HepG2 (cell line): ENCODE measurements around the gene AGAP1. TPM values are rescaled to one million over a fixed set of nuclear protein-coding genes. Genes with fewer than 3 reads are reported as not detected.
A peak's percentile ranks its signal among the peaks of the same experiment; 100 is the strongest.

Experiments
- ARNTL ChIP-seq: sonication (generic); formaldehyde crosslinking; IDR thresholded peaks from 2 replicates; pipeline ENCODE4 v1.4.0; 2020; ENCODE audit warnings: mild to moderate bottlenecking, missing genetic modification reagents
- ELF3 ChIP-seq: IDR thresholded peaks from 2 replicates; pipeline ENCODE4 v1.6.1; 2016; ENCODE audit warnings: missing genetic modification reagents, missing compliant biosample characterization
- KAT8 ChIP-seq: IDR thresholded peaks from 2 replicates; pipeline ENCODE4 v1.6.1; 2016; ENCODE audit warnings: missing genetic modification reagents, missing compliant biosample characterization
- KDM5B ChIP-seq: sonication (generic); formaldehyde crosslinking; IDR thresholded peaks from 2 replicates; pipeline ENCODE4 v1.4.0; 2020; ENCODE audit warnings: missing genetic modification reagents, mild to moderate bottlenecking, borderline replicate concordance
- MEIS2 ChIP-seq: sonication (generic); formaldehyde crosslinking; IDR thresholded peaks from 2 replicates; pipeline ENCODE4 v1.9.0; 2021; ENCODE audit warnings: mild to moderate bottlenecking, missing genetic modification reagents
- MTF2 ChIP-seq: sonication (generic); formaldehyde crosslinking; IDR thresholded peaks from 2 replicates; pipeline ENCODE4 v1.5.0; 2020; ENCODE audit warnings: missing genetic modification reagents, borderline replicate concordance
- NKX3-1 ChIP-seq: sonication (generic); formaldehyde crosslinking; IDR thresholded peaks from 2 replicates; pipeline ENCODE4 v1.5.0; 2020; ENCODE audit warnings: missing genetic modification reagents
- NR2F6 ChIP-seq, 2 experiments: IDR thresholded peaks; 2 replicates each; pipeline ENCODE4 v1.6.1; 2016; ENCODE audit warnings: antibody characterized with exemption in 1 of 2, mild to moderate bottlenecking in 1 of 2
- PAWR ChIP-seq: sonication (generic); formaldehyde crosslinking; IDR thresholded peaks from 2 replicates; pipeline ENCODE4 v1.4.0; 2020; ENCODE audit warnings: missing genetic modification reagents, mild to moderate bottlenecking, borderline replicate concordance
- PHB2 ChIP-seq: fragments of 450-650 bp; IDR thresholded peaks from 2 replicates; pipeline ENCODE4 v1.6.1; 2018; ENCODE audit not compliant: partially characterized antibody
- RCOR2 ChIP-seq: IDR thresholded peaks from 2 replicates; pipeline ENCODE4 v1.6.1; 2016; ENCODE audit warnings: missing biosample characterization, missing genetic modification reagents
- RORA ChIP-seq: sonication (generic); formaldehyde crosslinking; IDR thresholded peaks from 2 replicates; pipeline ENCODE4 v1.5.0; 2020; ENCODE audit warnings: mild to moderate bottlenecking, missing genetic modification reagents, moderate library complexity
- ZKSCAN1 ChIP-seq: fragments of 150-350 bp; IDR thresholded peaks from 2 replicates; pipeline ENCODE4 v1.6.1; 2014; ENCODE audit warnings: low read length
- ZNF136 ChIP-seq: sonication (generic); formaldehyde crosslinking; IDR thresholded peaks from 2 replicates; pipeline ENCODE4 v1.8.1; 2022; ENCODE audit warnings: low read depth, mild to moderate bottlenecking, moderate library complexity, missing genetic modification reagents
- ZNF224 ChIP-seq: sonication (generic); formaldehyde crosslinking; IDR thresholded peaks from 2 replicates; pipeline ENCODE4 v1.5.0; 2020; ENCODE audit warnings: mild to moderate bottlenecking, missing genetic modification reagents
- ZNF292 ChIP-seq: sonication (generic); formaldehyde crosslinking; IDR thresholded peaks from 2 replicates; pipeline ENCODE4 v1.8.1; 2022; ENCODE audit warnings: mild to moderate bottlenecking, low read depth, missing genetic modification reagents, borderline replicate concordance
- ZNF350 ChIP-seq: sonication (generic); formaldehyde crosslinking; IDR thresholded peaks from 2 replicates; pipeline ENCODE4 v1.4.0; 2020; ENCODE audit warnings: mild to moderate bottlenecking, low read depth, missing genetic modification reagents, borderline replicate concordance
- ZNF614 ChIP-seq: IDR thresholded peaks from 2 replicates; pipeline ENCODE4 v1.6.1; 2018; ENCODE audit warnings: missing biosample characterization, missing genetic modification reagents, inconsistent platforms, borderline replicate concordance
- ZNF839 ChIP-seq: sonication (generic); formaldehyde crosslinking; IDR thresholded peaks from 2 replicates; pipeline ENCODE4 v1.4.0; 2020; ENCODE audit warnings: missing genetic modification reagents, mild to moderate bottlenecking, borderline replicate concordance
- ZSCAN29 ChIP-seq: sonication (generic); formaldehyde crosslinking; conservative IDR thresholded peaks from 2 replicates; pipeline ENCODE4 v1.4.0; 2020; ENCODE audit warnings: mild to moderate bottlenecking, missing genetic modification reagents
- polyA plus RNA-seq, 8 experiments: library from polyadenylated mRNA; depleted of rRNA in 3 of 8; stranded (reverse) in 7 of 8; unstranded in 1 of 8; fragments of >200 nt; fragmentation: Illumina TruSeq in 4 of 8; extraction: Trizol in 4 of 8; gene quantifications; 2 replicates each; pipeline versions ENCODE4 v1.2.1 to v1.2.3, GENCODE V29; 2011 to 2016; ENCODE audit warnings: low read depth in 4 of 8, missing spikeins in 1 of 8, mixed read lengths in 1 of 8; ENCODE audit not compliant: insufficient read depth in 1 of 8
- total RNA-seq, 5 experiments: library from RNA; depleted of rRNA; stranded (reverse); fragments of >200 nt; fragmentation: Illumina TruSeq; extraction: Trizol; gene quantifications; 2 replicates each; pipeline ENCODE4 v1.2.3, GENCODE V29; 2016; ENCODE audit warnings: low read depth in 1 of 5
- TF ChIP-seq, protein P1 (sequence below): sonication (generic); formaldehyde crosslinking; conservative IDR thresholded peaks from 2 replicates; pipeline ENCODE4 v1.4.0; 2020; ENCODE audit warnings: missing genetic modification reagents
- TF ChIP-seq, protein P2 (sequence below): sonication (generic); formaldehyde crosslinking; IDR thresholded peaks from 2 replicates; pipeline ENCODE4 v1.5.0; 2020; ENCODE audit warnings: mild to moderate bottlenecking, missing genetic modification reagents
- TF ChIP-seq, protein P3 (sequence below): sonication (generic); formaldehyde crosslinking; IDR thresholded peaks from 2 replicates; pipeline ENCODE4 v1.5.0; 2020; ENCODE audit warnings: missing genetic modification reagents

Gene AGAP1
- total and polyA plus RNA-seq, 2 of the 13 experiments (the other 11 are each of a cell fraction or from before 2014, with no cell fraction given): 21.2 to 32.7 TPM

DNA sequence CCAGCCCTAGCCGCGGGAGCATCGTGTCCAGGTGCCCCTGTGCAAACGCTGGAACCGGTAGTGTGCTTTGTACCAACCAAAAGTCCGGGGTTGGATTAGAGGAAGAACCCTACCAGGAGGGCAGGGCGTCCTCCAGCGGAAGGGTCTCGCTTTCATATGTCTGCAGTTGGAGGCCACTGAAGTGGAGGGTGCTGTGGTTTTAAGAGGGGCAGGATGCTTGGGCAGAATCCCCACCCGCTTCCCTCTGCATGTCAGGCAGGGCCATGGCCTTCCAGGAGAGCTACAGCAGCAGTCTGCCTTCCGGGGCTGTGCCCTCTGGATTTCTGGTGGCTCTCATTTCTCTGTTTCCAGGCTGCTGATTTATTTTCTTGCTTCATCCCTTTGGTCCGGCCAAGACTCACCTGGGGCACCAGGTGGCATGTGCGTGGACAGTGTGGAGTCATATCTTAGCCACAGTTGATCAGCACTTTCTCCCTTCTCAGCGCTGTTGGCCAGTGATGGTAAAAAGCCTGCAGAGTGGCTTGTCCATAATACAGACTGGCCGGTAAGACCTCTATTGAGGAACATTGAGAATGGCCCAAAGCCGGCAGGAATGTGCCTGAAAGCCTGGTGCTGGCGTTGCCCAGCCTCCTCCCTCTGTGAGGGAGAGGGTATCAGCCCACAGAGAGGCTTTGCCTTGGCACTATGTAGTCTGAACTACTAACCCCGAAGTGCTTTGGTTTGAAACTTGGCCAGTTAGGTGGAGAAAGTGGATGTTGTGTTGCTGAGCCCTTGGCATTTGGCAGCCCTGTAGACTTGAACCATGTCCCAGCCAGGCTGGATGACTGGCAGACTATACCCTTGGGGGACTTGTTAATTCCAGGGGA is 1.8 kb downstream of the AGAP1 start (continued):
- no peak for TF ChIP-seq RORA (CRISPR knock-in tag)
- 0 out of 2 replicates have a peak, but pooled peaks have one; percentile 1 for TF ChIP-seq ARNTL
- no peak for TF ChIP-seq PAWR (CRISPR knock-in tag)
- TF ChIP-seq ZKSCAN1: no peak
- TF ChIP-seq MEIS2 (CRISPR knock-in tag): no peak
- no peak; the same call in 1 of the 2 replicates for TF ChIP-seq ZNF350 (CRISPR knock-in tag)
- TF ChIP-seq ZNF224 (CRISPR knock-in tag): 0 out of 2 replicates have a peak, but pooled peaks have one; percentile 58
- peak; percentile 8; the same call in 1 of the 2 replicates for TF ChIP-seq KDM5B (CRISPR knock-in tag)
- TF ChIP-seq NKX3-1 (CRISPR knock-in tag): no peak
- TF ChIP-seq, protein P1, sequence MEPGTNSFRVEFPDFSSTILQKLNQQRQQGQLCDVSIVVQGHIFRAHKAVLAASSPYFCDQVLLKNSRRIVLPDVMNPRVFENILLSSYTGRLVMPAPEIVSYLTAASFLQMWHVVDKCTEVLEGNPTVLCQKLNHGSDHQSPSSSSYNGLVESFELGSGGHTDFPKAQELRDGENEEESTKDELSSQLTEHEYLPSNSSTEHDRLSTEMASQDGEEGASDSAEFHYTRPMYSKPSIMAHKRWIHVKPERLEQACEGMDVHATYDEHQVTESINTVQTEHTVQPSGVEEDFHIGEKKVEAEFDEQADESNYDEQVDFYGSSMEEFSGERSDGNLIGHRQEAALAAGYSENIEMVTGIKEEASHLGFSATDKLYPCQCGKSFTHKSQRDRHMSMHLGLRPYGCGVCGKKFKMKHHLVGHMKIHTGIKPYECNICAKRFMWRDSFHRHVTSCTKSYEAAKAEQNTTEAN (CRISPR knock-in tag): no peak
- TF ChIP-seq, protein P2, sequence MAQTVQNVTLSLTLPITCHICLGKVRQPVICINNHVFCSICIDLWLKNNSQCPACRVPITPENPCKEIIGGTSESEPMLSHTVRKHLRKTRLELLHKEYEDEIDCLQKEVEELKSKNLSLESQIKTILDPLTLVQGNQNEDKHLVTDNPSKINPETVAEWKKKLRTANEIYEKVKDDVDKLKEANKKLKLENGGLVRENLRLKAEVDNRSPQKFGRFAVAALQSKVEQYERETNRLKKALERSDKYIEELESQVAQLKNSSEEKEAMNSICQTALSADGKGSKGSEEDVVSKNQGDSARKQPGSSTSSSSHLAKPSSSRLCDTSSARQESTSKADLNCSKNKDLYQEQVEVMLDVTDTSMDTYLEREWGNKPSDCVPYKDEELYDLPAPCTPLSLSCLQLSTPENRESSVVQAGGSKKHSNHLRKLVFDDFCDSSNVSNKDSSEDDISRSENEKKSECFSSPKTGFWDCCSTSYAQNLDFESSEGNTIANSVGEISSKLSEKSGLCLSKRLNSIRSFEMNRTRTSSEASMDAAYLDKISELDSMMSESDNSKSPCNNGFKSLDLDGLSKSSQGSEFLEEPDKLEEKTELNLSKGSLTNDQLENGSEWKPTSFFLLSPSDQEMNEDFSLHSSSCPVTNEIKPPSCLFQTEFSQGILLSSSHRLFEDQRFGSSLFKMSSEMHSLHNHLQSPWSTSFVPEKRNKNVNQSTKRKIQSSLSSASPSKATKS (CRISPR knock-in tag): no peak
- TF ChIP-seq NR2F6 (IDR thresholded peaks at IDR 0.05): no peak
- TF ChIP-seq NR2F6 (CRISPR knock-in tag; IDR thresholded peaks at IDR 0.05): no peak
- TF ChIP-seq MTF2: no peak
- TF ChIP-seq ZNF614 (CRISPR knock-in tag): no peak
- TF ChIP-seq RCOR2 (CRISPR knock-in tag): no peak
- TF ChIP-seq, protein P3, sequence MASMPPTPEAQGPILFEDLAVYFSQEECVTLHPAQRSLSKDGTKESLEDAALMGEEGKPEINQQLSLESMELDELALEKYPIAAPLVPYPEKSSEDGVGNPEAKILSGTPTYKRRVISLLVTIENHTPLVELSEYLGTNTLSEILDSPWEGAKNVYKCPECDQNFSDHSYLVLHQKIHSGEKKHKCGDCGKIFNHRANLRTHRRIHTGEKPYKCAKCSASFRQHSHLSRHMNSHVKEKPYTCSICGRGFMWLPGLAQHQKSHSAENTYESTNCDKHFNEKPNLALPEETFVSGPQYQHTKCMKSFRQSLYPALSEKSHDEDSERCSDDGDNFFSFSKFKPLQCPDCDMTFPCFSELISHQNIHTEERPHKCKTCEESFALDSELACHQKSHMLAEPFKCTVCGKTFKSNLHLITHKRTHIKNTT: no peak
- no peak for TF ChIP-seq ZSCAN29
- TF ChIP-seq KAT8: no peak
- TF ChIP-seq ZNF839 (CRISPR knock-in tag): 0 out of 2 replicates have a peak, but pooled peaks have one; percentile 65
- TF ChIP-seq ELF3 (CRISPR knock-in tag): no peak
- TF ChIP-seq ZNF136: no peak
- TF ChIP-seq PHB2: no peak
- TF ChIP-seq ZNF292: no peak
